ENCODE results near the gene SLC22A16.
"Not testable (repeated sequence)": the region's sequence is repeated elsewhere in the genome, so short reads cannot be mapped to it uniquely, and the experiment has no call there.

SLC22A16 gene

DNA sequence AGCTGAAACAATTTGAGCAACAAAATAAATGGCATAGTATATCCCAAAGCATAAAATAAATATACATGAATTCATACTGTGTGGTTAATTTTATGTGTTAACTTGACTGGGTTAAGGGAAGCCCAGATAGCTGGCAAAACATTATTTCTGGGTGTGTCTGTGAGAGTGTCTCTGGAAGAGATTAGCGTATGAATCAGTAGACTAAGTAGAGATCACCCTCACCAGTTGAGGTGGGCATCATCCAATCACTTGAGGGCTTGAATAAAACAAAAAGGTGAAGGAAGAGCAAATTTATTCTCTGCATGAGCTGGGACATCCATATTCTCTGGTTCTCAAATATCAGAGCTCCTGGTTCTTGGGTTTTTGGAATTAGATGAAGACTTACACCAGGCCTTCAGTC lies 17.9 kb downstream of the SLC22A16 start:
- no peak for DNase-seq
- intact Hi-C loops (cut with DNase I): no loop called here

DNA sequence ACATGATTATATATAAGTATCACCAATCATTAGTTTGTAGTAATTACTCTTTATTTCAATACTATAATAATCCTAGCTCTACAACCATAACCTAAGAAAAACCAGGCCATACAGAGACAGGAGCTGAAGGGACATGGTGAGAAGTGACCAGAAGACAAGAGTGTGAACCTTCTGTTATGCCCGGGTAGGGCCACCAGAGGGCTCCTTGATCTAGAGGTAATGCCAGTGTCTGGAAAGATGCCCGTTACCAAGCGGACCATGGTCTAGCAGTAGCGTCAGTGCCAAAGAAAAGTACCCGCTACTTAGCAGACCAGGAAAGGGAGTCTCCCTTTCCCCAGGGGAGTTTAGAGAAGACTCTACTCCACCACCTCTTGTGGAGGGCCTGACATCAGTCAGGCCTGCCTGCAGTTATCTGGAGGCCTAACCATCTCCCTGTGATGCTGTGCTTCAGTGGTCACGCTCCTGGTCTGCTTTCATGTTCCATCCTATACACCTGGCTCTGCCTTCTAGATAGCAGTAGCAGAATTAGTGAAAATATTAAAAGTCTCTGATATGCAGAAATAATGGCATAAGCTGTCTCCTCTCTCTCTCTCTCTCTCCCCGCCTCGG lies 18.7 kb downstream of the SLC22A16 start:
- intact Hi-C loops (cut with DNase I): not testable (repeated sequence)
- peak in 34 of 42 donors; percentile 8 to 73 (median 36) for DNase-seq

DNA sequence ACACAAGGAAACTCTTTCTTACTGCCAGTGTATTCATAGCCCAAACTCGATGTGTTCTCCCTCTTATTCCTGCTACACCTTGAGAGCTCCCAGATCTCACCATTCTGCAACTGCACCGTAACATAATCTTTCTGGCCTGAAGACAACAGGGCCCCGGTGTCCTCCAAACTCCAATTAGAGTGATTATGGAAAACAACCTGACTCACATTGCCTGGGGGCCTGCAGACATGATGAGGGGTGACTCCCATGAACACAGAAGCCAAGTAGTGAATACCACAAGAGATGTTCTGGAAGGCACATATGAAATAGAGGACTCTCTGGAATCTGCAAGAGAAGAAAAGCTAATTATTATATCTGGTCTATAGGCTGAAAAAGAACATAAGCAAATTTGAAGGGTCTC lies 19.7 kb downstream of the SLC22A16 start:
- intact Hi-C loops (cut with DNase I): no loop called here
- DNase-seq: no peak

DNA sequence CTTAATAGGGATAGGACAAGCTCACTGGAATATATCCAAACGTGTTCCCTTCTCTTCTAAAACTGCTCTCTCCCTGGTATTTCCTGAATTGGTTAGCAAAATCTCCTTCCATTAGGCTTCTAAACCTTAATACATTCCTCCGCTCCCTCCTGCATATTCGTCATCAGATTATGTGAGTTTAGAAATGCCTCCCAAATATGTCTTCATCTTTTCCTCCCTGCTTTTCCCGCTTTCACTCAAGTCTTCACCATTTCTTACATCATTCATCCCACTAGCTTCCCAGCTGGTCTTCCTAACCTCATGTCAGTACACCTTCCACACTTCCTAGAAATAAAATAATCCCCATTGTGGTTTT lies 26.9 kb downstream of the SLC22A16 start:
- intact Hi-C loops (cut with DNase I): no loop called here
- no peak for DNase-seq

DNA sequence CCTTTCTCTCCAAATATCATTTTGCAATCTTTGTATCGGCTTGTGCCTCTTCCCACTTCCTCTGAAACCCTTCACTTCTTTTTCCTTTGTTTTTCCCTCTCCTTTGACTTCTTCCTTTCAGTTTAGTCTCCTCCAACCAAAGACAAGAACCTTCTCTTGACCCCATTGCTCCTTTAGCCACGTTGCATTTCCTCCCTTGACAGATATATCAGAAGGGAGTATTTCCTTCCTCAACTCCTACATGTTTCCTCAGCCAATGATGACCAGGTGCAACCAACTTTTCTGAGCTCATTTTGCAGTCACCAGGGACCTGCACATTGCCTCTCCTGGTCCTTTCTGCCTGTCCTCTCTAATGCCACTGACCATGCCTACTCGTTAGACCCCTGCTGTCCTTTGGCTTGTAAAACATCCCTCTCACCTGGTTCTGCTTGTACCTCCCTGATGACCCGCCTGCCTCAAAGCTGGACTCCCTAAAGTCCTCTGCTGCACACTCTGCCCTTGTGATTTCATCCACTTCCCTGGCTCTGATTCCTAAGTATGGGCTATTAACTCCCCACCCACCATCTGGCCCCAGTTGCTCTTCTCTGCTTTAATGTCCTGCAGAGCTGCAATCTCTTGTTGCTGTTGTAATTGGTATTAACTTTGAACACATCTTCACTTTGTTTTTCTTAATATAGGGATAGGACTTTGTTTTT lies 27.4 kb downstream of the SLC22A16 start:
- intact Hi-C loops (cut with DNase I): no loop called here

DNA sequence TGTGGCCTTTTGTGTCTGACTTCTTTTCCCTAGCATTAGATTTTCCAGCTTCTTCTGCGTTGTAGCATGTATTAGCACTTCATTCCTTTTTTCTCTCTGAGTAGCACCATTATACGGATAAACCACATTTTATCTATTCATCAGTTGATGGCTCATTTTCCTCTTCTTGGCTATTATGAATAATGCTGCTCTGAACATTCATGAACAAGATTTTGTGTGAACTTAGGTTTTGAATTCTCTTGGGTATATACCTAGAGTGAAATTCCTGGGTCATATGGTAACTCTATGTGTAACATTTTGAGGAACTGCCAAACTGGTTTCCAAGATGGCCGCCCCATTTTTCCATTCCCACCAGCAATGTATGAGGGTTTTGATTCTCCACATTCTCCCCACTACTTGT lies 28.7 kb downstream of the SLC22A16 start:
- no peak for DNase-seq
- intact Hi-C loops (cut with DNase I): no loop called here

More for the DNA sequence above, 27.4 kb downstream of the SLC22A16 start:
- no peak for DNase-seq

DNA sequence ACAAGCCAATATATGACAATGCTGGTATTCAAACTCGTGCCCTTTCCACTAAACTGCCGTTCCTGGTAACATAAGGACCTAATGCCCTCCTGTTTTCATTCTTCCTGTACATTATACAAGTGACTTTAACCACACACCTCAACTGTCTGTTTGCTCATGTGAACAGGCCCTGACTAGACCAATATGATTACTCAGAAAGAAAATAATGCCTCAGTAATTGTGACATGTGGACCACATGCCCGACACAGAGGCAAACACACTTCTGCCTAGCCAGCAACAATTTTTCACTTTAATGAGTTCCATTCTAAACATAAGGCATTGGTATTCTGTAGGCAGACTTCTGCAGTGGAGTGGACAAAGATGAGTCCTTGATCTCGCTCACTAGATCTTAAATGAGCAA lies 30.0 kb downstream of the SLC22A16 start:
- intact Hi-C loops (cut with DNase I): no loop called here
- no peak for DNase-seq

DNA sequence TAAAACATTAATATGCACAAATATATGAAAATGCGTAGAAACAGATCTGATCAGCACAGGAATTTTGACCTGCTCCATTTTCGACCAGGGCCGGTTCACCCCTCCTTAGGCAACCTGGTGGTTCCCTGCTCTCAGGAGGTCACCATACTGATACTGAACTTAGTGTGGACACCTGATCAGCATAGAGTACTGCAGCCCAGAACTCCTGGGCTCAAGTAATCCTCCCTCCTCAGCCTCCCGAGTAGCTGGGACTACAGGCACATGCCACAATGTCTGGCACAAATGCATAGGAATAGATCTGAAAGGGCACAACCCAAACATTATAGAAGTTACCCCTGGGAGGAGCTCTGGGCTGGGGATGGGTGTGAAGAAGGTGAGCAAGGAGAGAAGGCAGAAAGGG lies 36.4 kb downstream of the SLC22A16 start:
- intact Hi-C loops (cut with DNase I): no loop called here
- no peak for DNase-seq

DNA sequence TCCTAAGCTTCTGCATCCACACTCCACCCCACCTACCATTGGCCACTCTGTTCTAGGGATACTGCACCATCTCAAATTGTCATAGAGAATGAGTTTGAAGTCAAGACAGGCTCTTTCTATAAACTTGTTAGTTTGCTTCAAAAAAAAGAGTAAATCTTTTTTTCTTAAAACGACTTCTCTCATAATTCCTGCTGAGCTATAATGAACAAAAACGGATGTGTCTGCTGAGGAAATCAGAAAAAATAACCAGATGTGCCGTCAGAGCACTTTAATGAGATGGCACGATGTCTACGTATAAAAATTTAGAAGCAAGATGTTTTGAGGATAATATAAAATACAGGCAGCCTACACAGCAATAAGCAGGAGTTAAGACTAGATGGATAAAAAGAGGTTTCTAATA lies 37.1 kb downstream of the SLC22A16 start:
- intact Hi-C loops (cut with DNase I): no loop called here
- no peak for DNase-seq

DNA sequence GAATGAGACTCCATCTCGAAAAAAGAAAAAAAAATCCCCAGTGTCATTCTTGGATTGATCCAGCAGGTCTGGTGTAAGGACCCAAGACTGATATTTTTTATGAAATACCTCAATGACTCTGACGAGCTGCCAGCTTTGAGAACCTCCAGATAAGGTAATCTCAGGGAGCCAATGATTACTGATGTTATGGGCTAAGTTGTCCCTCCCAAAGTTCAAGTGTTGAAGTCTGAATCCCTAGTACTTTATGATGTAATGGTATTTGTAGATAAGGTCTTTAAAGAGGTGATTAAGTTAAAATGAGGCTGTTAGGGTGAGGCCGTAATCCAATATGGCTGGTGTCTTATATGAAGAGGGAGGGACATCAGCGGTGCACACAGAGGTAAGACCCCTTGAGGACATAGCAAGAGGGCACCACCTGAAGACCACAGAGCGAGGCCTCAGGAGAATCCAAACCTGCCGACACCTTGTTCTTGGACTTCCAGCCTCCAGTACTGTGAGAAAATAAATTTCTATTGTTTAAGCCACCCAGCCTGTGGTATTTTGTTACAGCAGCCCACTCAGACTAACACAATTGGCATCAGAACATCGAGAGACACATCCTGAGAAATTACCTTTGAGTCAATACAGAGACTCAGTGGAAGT lies 41.3 kb downstream of the SLC22A16 start:
- intact Hi-C loops (cut with DNase I): no loop called here
- no peak for DNase-seq

DNA sequence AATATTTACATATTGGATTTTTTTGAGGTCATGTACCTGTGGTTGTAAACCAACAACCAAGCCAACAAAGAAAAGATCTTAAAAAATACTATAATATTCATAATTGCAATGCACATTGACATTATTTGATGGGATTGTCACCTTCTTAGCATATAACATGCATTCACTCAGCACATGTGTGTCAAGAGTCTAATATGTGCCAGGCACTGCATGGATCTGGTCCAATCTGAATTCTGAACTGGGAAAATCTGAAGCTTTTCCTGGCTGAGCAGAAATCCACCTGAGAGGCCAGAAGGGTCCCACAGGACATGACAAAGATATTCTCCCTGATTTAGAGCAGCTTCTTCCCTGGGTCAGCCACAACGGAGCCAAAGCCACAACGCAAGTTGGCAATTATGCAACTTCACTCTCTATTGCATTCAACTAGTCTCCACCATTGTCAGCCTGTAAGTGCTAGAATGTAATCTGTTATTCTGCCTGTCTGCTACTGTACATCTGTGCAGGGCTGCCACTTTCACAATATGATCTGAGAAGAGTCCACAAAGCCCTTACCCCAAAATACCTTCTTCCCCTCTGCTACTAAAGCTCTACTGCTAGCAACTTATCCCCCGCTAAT lies 44.0 kb downstream of the SLC22A16 start:
- DNase-seq: no peak

DNA sequence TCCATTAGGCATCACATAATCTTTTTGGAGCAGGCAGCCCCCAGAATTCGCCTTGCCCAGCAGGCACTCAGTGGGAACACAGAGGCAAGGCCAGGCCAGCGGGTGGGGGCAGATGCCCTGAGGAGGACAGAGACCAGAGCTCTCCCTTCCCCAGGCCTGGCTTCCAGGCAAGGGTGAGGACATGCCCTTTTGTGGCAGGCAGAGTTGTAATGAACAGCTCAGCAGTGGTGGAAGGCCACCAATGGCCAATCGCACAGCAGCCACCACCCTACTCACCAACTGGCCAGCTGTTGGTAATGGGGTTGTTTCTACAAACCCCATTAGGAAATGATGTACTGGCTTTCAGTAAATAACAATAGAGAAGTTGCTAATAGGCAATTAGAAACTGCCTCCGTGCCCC lies 45.7 kb downstream of the SLC22A16 start:
- DNase-seq: no peak
- intact Hi-C loops (cut with DNase I): no loop called here

More for the DNA sequence above, 44.0 kb downstream of the SLC22A16 start:
- intact Hi-C loops (cut with DNase I): no loop called here

DNA sequence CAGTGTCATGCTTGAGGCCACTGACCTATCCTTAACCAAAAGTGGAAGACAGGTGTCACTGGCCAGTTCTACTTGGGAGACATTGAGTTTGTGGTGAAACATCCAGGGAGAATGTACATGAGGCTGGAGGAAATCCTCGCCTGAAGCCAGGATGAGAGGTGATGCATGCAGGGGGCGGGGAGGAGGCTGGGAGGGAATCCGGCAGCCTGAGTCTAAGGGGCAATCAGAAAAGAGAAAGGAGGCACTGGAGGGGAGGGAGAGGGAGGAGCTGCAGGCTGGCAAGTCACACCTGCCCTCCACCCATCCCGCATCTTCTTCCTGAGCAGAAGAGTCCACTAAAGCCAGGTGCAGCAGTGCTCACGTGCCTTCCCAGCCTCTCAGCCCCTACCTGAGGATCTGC lies 46.2 kb downstream of the SLC22A16 start:
- no peak for DNase-seq
- intact Hi-C loops (cut with DNase I): no loop called here

DNA sequence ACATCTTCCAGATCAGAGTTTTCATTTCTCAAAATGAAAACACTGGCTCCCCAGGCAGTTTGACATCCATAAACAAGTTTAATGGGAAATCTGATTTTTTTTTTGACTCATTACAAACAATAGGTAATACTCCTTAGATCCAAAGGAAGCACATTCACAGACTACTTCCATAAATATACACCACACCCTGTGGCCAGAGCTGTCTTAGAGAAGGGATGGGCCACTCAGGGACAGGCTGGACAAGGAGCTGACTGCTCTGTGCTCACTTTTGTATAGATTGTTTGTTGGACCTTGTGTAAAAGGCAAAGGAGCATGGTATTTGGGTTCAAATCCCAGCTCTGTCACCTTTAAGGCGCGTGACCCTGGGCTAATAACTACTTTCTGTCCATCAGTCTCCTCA lies 48.3 kb downstream of the SLC22A16 start:
- DNase-seq: no peak
- intact Hi-C loops (cut with DNase I): no loop called here

DNA sequence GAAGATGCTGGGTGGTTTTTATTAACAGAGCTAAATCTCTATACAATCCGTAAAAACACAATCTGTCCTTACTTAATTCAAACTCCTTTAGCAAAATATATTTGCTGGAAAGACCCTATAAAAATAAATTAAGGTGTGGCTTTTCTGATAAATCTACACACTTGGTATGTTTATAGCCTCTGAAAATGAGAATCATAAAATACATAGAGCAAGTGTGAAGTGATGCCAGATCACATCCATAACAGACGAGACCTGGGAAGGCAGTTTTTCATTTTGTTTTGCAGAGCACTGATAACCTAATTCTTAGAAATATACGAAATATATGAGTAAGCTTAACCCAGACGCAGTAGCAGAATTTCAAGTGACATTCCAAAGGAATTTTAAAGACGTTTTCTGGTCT lies 50.6 kb downstream of the SLC22A16 start:
- intact Hi-C loops (cut with DNase I): no loop called here
- DNase-seq: no peak

DNA sequence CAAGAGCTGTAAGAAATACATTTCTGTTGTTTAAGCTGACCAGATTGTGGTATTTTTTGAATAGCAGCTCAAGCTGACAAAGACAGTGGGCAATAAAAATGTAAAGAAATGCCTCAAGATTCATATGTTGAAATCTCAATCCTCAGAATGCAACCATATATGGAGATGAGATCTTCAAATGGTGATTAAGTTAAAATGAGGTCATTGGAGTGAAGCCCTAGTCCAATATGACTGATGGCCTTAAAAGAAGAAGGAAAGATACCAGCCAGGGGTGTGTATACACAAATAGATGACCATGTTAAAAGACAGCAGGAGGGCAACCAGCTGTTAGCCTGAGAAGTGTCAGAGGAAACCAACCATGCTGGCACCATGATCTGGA lies 54.0 kb downstream of the SLC22A16 start:
- intact Hi-C loops (cut with DNase I): no loop called here
- DNase-seq: no peak

DNA sequence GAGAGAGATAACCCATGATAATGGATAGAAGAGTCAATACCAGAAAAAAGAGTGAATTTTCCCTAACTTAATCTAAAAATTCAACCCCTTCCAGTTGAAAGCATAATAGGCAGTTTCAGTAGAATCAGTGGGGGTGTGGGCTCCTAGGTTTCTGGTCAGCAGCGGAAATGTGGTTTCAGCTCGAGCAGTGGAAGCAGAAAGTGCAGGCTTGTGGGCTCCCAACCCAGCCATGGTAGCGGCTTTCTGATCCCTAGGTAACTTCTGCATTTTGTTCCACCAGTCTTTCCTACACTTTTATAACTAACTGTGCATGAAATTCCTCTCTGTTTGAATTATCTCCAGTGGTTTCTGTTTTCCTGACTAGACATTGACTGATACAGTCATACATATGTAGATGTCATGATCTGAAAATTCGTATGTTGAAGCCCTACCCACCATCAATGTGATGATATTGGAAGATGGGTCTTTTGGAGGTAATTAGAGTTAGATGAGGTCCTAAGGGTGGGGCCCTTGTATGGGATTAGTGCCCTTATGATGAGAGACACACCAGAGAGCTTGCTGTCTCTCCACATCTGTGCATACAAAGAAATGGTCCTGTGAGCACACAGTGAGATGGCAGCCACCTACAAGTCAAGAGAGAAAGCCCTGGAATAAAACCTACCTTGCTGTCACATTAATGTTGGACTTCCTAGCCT lies 54.5 kb downstream of the SLC22A16 start:
- DNase-seq: peak in 2 of 42 donors; percentile 25
- intact Hi-C loops (cut with DNase I): no loop called here

DNA sequence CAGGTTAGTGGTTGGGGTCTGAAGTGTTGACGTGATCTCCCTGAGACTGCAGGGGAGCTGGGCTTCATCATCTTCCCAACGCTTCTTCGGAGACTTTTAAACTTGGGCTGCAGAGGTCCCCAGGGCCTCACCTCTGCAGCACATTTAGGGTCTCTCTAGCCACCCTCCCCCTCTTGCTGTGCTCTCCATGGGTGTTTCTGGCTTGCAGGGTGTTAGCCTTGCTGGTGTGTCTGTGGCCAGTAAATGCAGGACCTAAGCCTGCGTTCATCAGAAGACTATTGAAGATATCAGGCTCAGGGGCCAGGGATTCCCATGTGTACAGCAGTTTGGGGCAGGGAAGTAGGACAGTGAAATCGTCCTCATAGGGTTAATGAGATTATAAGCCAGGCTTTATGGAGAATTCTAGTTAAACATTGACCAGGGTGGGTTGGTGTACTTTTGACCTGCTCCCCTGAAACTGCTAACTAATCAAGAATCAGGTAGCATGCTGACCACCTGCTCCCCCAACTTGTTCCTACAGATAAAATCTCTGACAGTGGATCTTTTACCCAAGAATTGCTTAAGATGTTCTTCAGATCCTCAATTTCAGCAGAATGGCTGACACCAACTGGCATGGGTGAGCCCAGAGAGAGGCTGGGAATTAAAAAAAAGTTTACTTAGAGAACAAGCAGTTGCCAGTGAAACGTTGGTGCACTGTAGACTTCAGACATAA lies 57.2 kb downstream of the SLC22A16 start:
- DNase-seq: no peak
- intact Hi-C loops (cut with DNase I): no loop called here

DNA sequence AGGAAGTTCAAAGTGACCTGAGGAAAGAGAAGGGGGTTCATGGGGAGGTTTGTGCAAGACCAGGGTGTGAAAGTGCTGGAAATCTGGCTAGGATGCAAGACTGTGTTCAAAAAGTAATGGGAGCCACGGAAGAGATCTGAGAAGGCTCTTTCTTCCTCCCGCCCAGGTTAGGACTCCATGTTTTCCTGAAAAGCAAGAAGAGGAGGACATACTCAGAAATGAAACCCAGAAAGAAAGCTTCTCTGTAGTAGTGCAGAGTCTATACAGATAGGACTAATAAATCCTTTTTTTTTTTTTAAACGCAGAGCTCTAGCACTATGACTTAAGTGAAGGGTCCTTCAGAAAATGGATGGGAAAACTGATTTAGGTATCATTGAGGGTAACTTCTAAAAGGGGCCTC lies 57.8 kb downstream of the SLC22A16 start:
- intact Hi-C loops (cut with DNase I): no loop called here
- no peak for DNase-seq
